Suprapubic skin (tissue), 4 donors: ENCODE measurements around the gene SLC38A6.

Source experiments
- CTCF ChIP-seq, 2 donors: fragments of 200-600 bp in 1 of 2; fragments of 450-650 bp in 1 of 2; sonication (generic) in 1 of 2; IDR thresholded peaks; one replicate each; pipeline ENCODE4 v1.5.1; 2016 to 2019; ENCODE audit warnings: antibody characterized with exemption in 2 of 2, mild to moderate bottlenecking in 1 of 2, moderate library complexity in 1 of 2
- EP300 ChIP-seq: sonication (generic); formaldehyde crosslinking; IDR thresholded peaks from one replicate; pipeline ENCODE4 v1.6.1; 2017; ENCODE audit warnings: antibody characterized with exemption
- POLR2A ChIP-seq, 2 donors: fragments of 450-650 bp; IDR thresholded peaks; one replicate each; pipeline ENCODE4 v1.6.1; 2017; ENCODE audit warnings: antibody characterized with exemption in 2 of 2, mild to moderate bottlenecking in 2 of 2, moderate library complexity in 2 of 2
- POLR2AphosphoS5 ChIP-seq, 3 donors: sonication (generic); formaldehyde crosslinking; IDR thresholded peaks; one replicate each; pipeline ENCODE4 v1.6.1; 2017; ENCODE audit warnings: antibody characterized with exemption in 3 of 3

DNA sequence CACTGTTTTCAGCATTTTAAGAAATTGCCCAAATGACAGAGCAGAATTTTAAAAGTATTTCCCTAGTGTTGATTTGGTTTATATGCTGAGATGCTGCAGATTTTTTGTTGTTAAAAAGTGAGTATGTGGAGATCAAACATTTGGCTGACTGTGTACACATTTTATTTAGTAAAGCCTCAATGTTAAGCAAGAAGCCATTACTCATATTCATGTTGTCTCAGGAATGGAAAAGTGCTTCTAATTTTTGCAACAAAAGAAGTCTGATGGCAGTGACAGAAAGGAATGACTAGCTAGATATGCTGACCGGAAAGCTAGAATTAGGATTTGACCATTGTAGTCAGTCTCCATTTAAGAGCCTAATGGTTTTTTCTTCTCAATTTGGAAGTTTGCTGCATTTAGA lies 22.5 kb downstream of the SLC38A6 start:
- no peak for TF ChIP-seq CTCF (IDR thresholded peaks at IDR 0.05)
- TF ChIP-seq EP300: no peak
- TF ChIP-seq POLR2A (IDR thresholded peaks at IDR 0.05): no peak
- no peak for TF ChIP-seq POLR2AphosphoS5 (IDR thresholded peaks at IDR 0.05)
